B cell (primary cell): ENCODE results near the gene HACD2. TPM values are rescaled to one million over a fixed set of nuclear protein-coding genes. Genes with fewer than 3 reads are reported as not detected.

Experiments used
- ATAC-seq: fragments of 200-7000 bp; cut with Tn5 transposase; one replicate; pipeline ENCODE4 v1.10.0; 2021; ENCODE audit warnings: low read depth, mild to moderate bottlenecking, moderate number of reproducible peaks, moderate library complexity
- CTCF ChIA-PET: fragments of 350-600 bp; sonication (Branson Sonifier 250); formaldehyde crosslinking; loops from one replicate; lab custom pipeline; 2021; ENCODE audit warnings: antibody characterized with exemption, inconsistent platforms; lab: Charles Lee
- POLR2A ChIA-PET: fragments of 350-600 bp; sonication (Branson Sonifier 250); formaldehyde crosslinking; loops from one replicate; lab custom pipeline; 2021; ENCODE audit warnings: antibody characterized with exemption; lab: Charles Lee
- DNase-seq: peaks from one replicate; pipeline ENCODE4 v3.0.0; 2013
- H2AFZ ChIP-seq: 2 replicates; pipeline ENCODE4 v1.6.1; 2012; ENCODE audit warnings: mild to moderate bottlenecking, low read depth, low read length; ENCODE audit not compliant: insufficient read depth, poor library complexity, severe bottlenecking
- H3K27ac ChIP-seq, 2 donors: 1 replicate in 1 of 2; 2 replicates in 1 of 2; pipeline ENCODE4 v1.5.1; 2012 to 2013; ENCODE audit warnings: low read length in 2 of 2, mild to moderate bottlenecking in 2 of 2, moderate library complexity in 1 of 2
- H3K27me3 ChIP-seq, 4 experiments: fragments of 200-600 bp in 1 of 4; sonication (generic) in 1 of 4; replicated peaks in 1 of 4; 1 replicate in 2 of 4; 2 replicates in 2 of 4; pipeline versions ENCODE4 v1.6.1 to v1.7.0; 2013 to 2016; ENCODE audit warnings: low read length in 3 of 4, mild to moderate bottlenecking in 2 of 4, mixed read lengths in 1 of 4, moderate library complexity in 1 of 4; ENCODE audit not compliant: insufficient read depth in 4 of 4, control insufficient read depth in 3 of 4; ENCODE audit errors: control extremely low read depth in 1 of 4
- H3K36me3 ChIP-seq, 2 experiments: replicated peaks in 1 of 2; 1 replicate in 1 of 2; 2 replicates in 1 of 2; pipeline versions ENCODE4 v1.6.1 to v1.7.1; 2013; ENCODE audit warnings: low read length in 1 of 2; ENCODE audit not compliant: insufficient read depth in 2 of 2, control insufficient read depth in 1 of 2; ENCODE audit errors: control extremely low read depth in 1 of 2, extremely low read depth in 1 of 2
- H3K4me1 ChIP-seq, 2 donors: fragments of 200-600 bp in 1 of 2; sonication (generic) in 1 of 2; 1 replicate in 1 of 2; 2 replicates in 1 of 2; pipeline versions ENCODE4 v1.5.1 to v1.6.1; 2013 to 2017; ENCODE audit warnings: low read length in 2 of 2; ENCODE audit not compliant: control insufficient read depth in 2 of 2, insufficient read depth in 2 of 2
- H3K4me2 ChIP-seq: replicated peaks from 2 replicates; pipeline ENCODE3; 2012; ENCODE audit warnings: mild to moderate bottlenecking, low read depth, low read length; ENCODE audit not compliant: poor library complexity, severe bottlenecking
- H3K4me3 ChIP-seq, 5 experiments: fragments of 200-600 bp in 1 of 5; sonication (generic) in 1 of 5; 1 replicate in 3 of 5; 2 replicates in 2 of 5; pipeline versions ENCODE4 v1.5.1 to v1.7.0; 2011 to 2016; ENCODE audit warnings: low read length in 4 of 5, mild to moderate bottlenecking in 4 of 5, low read depth in 2 of 5, control low read depth in 1 of 5, moderate library complexity in 1 of 5; ENCODE audit not compliant: insufficient read depth in 1 of 5; ENCODE audit errors: control extremely low read depth in 1 of 5, extremely low read depth in 1 of 5
- H3K79me2 ChIP-seq: fragments of 200-600 bp; sonication (generic); one replicate; pipeline ENCODE4 v1.6.0; 2016; ENCODE audit warnings: low read length; ENCODE audit not compliant: control insufficient read depth, insufficient read depth
- H3K9ac ChIP-seq: fragments of 200-600 bp; sonication (generic); 2 replicates; pipeline ENCODE4 v1.6.1; 2017; ENCODE audit warnings: mild to moderate bottlenecking, low read length, moderate library complexity
- H3K9me3 ChIP-seq, 3 donors: one replicate each; pipeline versions ENCODE4 v1.6.1 to v1.7.1; 2013; ENCODE audit warnings: low read length in 2 of 3; ENCODE audit not compliant: control insufficient read depth in 2 of 3, insufficient read depth in 1 of 3; ENCODE audit errors: control extremely low read depth in 1 of 3
- H4K20me1 ChIP-seq: 2 replicates; pipeline ENCODE4 v1.6.0; 2012; ENCODE audit warnings: mild to moderate bottlenecking, low read length; ENCODE audit not compliant: insufficient read depth, control insufficient read depth, poor library complexity, severe bottlenecking
- H3K27ac Mint-ChIP-seq: one replicate; pipeline ENCODE4 v1.8.0; 2021; ENCODE audit warnings: mixed read lengths
- H3K27me3 Mint-ChIP-seq: one replicate; pipeline ENCODE4 v1.8.0; 2021; ENCODE audit warnings: mixed read lengths
- H3K4me1 Mint-ChIP-seq: one replicate; pipeline ENCODE4 v1.8.0; 2021; ENCODE audit warnings: mixed read lengths
- H3K4me3 Mint-ChIP-seq: one replicate; pipeline ENCODE4 v1.8.0; 2021; ENCODE audit warnings: mixed read lengths
- H3K9me3 Mint-ChIP-seq: one replicate; pipeline ENCODE4 v1.8.0; 2022; ENCODE audit warnings: mixed read lengths; ENCODE audit not compliant: insufficient read depth
- CTCF ChIP-seq: fragments of 200-600 bp; IDR thresholded peaks from one replicate; pipeline ENCODE4 v1.8.0; 2022; ENCODE audit warnings: antibody characterized with exemption, mild to moderate bottlenecking
- EZH2 ChIP-seq: IDR thresholded peaks from 2 replicates; pipeline ENCODE4 v1.6.1; 2012; ENCODE audit warnings: borderline replicate concordance, low read depth, mild to moderate bottlenecking, moderate library complexity, low read length; ENCODE audit not compliant: insufficient read depth, poor library complexity, severe bottlenecking
- WGBS: methylation state at CpG from one replicate; pipeline ENCODE4 v1.1.5; 2013; ENCODE audit warnings: missing lambda C conversion rate; ENCODE audit not compliant: insufficient coverage; 5-methylcytosine and 5-hydroxymethylcytosine counted together
- intact Hi-C: fragments of 100-400 bp; cut with micrococcal nuclease; formaldehyde crosslinking; loops from one replicate; pipeline ENCODE4 v1.10.0; 2022
- polyA plus RNA-seq: library from polyadenylated mRNA; depleted of rRNA; stranded (reverse); fragments of >200 nt; gene quantifications from 2 replicates; pipeline ENCODE4 v1.2.3, GENCODE V29; 2012
- total RNA-seq, 2 donors: library from RNA; stranded (reverse); fragments of 120-200 nt in 1 of 2; gene quantifications; 1 replicate in 1 of 2; 2 replicates in 1 of 2; pipeline versions ENCODE4 v1.2.3 to v1.2.4, GENCODE V29; 2013 to 2022

Gene HACD2
- total and polyA plus RNA-seq, 2 donors (not counting 1 experiment from before 2014, with no cell fraction given) = 14.5 to 30.7 TPM

GRCh38 chr3:123628996-123629746 lies 44.3 kb upstream of the HACD2 start:
- peaks cover 0 to 4% of the 10 kb centered on the region in 2 experiments for H3K36me3 ChIP-seq
- intact Hi-C loops = no loop called here
- no peak overlapping the region for H3K27ac Mint-ChIP-seq

More at GRCh38 chr3:123628996-123629746, 44.3 kb upstream of the HACD2 start:
- no peak for TF ChIP-seq EZH2
- TF ChIP-seq CTCF = no peak
- WGBS = 96% methylated on average over 16 of the region's 22 CpGs
- Histone ChIP-seq H3K9me3 (peaks cover 0 to 5% (median 0%) of the 10 kb centered on the region in 3 donors), H2AFZ (no peak overlapping the region), H3K79me2 (no peaks in the 10 kb centered on the region), H3K4me3 (no peak overlapping the region), H4K20me1 (no peaks in the 10 kb centered on the region), H3K4me2 (no peak overlapping the region), H3K4me1 (no peaks in the 10 kb centered on the region), H3K27ac (no peak overlapping the region), H3K9ac (no peak overlapping the region), H3K27me3 (no peaks in the 10 kb centered on the region)
- no peak for ATAC-seq
- ChIA-PET CTCF (interaction anchor here (0.5 kb wide), 1 partner anchor 1621 kb away, joined by 3 read pairs; no protein-coding TSS in a partner anchor), POLR2A (no interaction called here)
- H3K9me3 Mint-ChIP-seq = no peaks in the 10 kb centered on the region
- no peak overlapping the region for H3K4me3 Mint-ChIP-seq
- H3K27me3 Mint-ChIP-seq = no peaks in the 10 kb centered on the region
- DNase-seq = no peak
- H3K4me1 Mint-ChIP-seq = no peaks in the 10 kb centered on the region
